Pancreas (tissue), 10 donors: ENCODE data around the gene MYOZ1. TPM values are rescaled to one million over a fixed set of nuclear protein-coding genes. Genes with fewer than 3 reads are reported as not detected.
"Not testable (repeated sequence)": the region's sequence is repeated elsewhere in the genome, so short reads cannot be mapped to it uniquely, and the experiment has no call there.

ENCODE experiments used
- ATAC-seq, 4 donors: fragments of 200-7000 bp; cut with Tn5 transposase; one replicate each; pipeline versions ENCODE4 v1.8.0 to v1.9.1; 2020; ENCODE audit warnings: mild to moderate bottlenecking in 4 of 4, moderate library complexity in 4 of 4
- DNase-seq, 6 donors: peaks; one replicate each; pipeline ENCODE4 v3.0.0-alpha.2; 2020
- FAIRE-seq: peaks from 2 replicates; lab custom pipeline; 2012; peaks lifted over from hg19 to GRCh38; lab: Jason Lieb, UNC
- H3K27ac ChIP-seq, 4 donors: fragments of 200-600 bp; sonication (generic); 1 replicate in 3 of 4; 2 replicates in 1 of 4; pipeline versions ENCODE4 v1.5.0 to v1.8.0; 2020
- H3K27me3 ChIP-seq, 4 donors: fragments of 200-600 bp; one replicate each; pipeline ENCODE4 v1.8.0; 2021
- H3K36me3 ChIP-seq, 3 donors: fragments of 200-600 bp; sonication (generic) in 1 of 3; one replicate each; pipeline versions ENCODE4 v1.5.0 to v1.8.0; 2020 to 2021
- H3K4me1 ChIP-seq, 3 donors: fragments of 200-600 bp; one replicate each; pipeline ENCODE4 v1.8.0; 2021
- H3K4me3 ChIP-seq, 4 donors: fragments of 200-600 bp; sonication (generic) in 2 of 4; one replicate each; pipeline versions ENCODE4 v1.5.0 to v1.8.0; 2020 to 2021
- H3K9me3 ChIP-seq, 4 donors: fragments of 200-600 bp; one replicate each; pipeline ENCODE4 v1.8.0; 2021
- WGBS, 2 donors: extraction: QIAGEN DNeasy Blood & Tissue Kit; methylation state at CpG; one replicate each; pipeline ENCODE4 v1.1.7; 2013; 5-methylcytosine and 5-hydroxymethylcytosine counted together
- intact Hi-C, 3 donors: fragments of 100-400 bp; cut with DNase I; formaldehyde crosslinking; loops; one replicate each; pipeline versions ENCODE4 v1.11.1 to v1.14.2; 2022
- polyA plus RNA-seq, 2 donors: library from polyadenylated mRNA; stranded (reverse); fragments of 200-250 nt; gene quantifications; one replicate each; pipeline ENCODE4 v1.2.3, GENCODE V29; 2013
- total RNA-seq, 6 donors: library from RNA; stranded (reverse); fragmentation: NEBNext Ultra II Directional in 4 of 6; extraction: Animal tissue kit (Norgen Biotek cat#: 25700) in 4 of 6; gene quantifications; one replicate each; pipeline versions ENCODE4 v1.2.1 to v1.2.4, GENCODE V29; 2021 to 2023
- TF ChIP-seq, protein P1 (sequence below), 4 donors: fragments of 200-600 bp; sonication (generic) in 3 of 4; IDR thresholded peaks; one replicate each; pipeline versions ENCODE4 v1.5.0 to v1.8.0; 2021; ENCODE audit warnings: antibody characterized with exemption in 4 of 4
- donor health status: healthy with polysubstance abuse.
- donor health status: DM: no; HTN: no; CAD: no; lungs with moderate emphysema.
- donor health status: DM: no; HTN: no; CAD: no.
- donor health status: control.
- donor health status: control.
- donor health status: Bipolar disorder and iron deficiency.
- donor health status: DM: yes; HTN: yes; CAD: no.
- donor health status: DM: no; HTN: no; CAD: no.
- donor health status: DM: no; HTN: no; CAD: no.
- donor health status: DM: yes; HTN: yes; CAD: no.

The MYOZ1 gene, protein sequence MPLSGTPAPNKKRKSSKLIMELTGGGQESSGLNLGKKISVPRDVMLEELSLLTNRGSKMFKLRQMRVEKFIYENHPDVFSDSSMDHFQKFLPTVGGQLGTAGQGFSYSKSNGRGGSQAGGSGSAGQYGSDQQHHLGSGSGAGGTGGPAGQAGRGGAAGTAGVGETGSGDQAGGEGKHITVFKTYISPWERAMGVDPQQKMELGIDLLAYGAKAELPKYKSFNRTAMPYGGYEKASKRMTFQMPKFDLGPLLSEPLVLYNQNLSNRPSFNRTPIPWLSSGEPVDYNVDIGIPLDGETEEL
- under 1 TPM in 2 of 6 donors, not detected in 4; 0.21 to 0.31 TPM for total RNA-seq
- polyA plus RNA-seq: 1 to 10 TPM in 1 of 2 donors, under 1 TPM in 1; 0.11 to 1.2 TPM

GRCh38 chr10:73641328-73642060, at the start of gene MYOZ1:
TSS of gene MYOZ1 (minus strand) at chr10:73641474. CDS start at chr10:73640017, 1,457 bp downstream.
- no peaks in the 10 kb centered on the region for H3K36me3 ChIP-seq
- FAIRE-seq (no peak), ATAC-seq (no peak), DNase-seq (no peak)
- H3K4me3 ChIP-seq: no peak within 1 kb of the TSS
- H3K27ac ChIP-seq: no peak within 1 kb of the TSS
- H3K4me1 ChIP-seq: no peaks in the 10 kb centered on the region
- TF ChIP-seq, protein P1, sequence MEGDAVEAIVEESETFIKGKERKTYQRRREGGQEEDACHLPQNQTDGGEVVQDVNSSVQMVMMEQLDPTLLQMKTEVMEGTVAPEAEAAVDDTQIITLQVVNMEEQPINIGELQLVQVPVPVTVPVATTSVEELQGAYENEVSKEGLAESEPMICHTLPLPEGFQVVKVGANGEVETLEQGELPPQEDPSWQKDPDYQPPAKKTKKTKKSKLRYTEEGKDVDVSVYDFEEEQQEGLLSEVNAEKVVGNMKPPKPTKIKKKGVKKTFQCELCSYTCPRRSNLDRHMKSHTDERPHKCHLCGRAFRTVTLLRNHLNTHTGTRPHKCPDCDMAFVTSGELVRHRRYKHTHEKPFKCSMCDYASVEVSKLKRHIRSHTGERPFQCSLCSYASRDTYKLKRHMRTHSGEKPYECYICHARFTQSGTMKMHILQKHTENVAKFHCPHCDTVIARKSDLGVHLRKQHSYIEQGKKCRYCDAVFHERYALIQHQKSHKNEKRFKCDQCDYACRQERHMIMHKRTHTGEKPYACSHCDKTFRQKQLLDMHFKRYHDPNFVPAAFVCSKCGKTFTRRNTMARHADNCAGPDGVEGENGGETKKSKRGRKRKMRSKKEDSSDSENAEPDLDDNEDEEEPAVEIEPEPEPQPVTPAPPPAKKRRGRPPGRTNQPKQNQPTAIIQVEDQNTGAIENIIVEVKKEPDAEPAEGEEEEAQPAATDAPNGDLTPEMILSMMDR (IDR thresholded peaks at IDR 0.05): no peak
- intact Hi-C loops: loop anchor here (2.0 to 10.0 kb wide), 3 partner anchors 107 to 114 kb away; no protein-coding TSS in a partner anchor
- WGBS, 2 donors: 71 to 73% methylated on average over 9 of the region's 9 CpGs
- no peaks in the 10 kb centered on the region for H3K27me3 ChIP-seq
- H3K9me3 ChIP-seq: no peaks in the 10 kb centered on the region

DNA sequence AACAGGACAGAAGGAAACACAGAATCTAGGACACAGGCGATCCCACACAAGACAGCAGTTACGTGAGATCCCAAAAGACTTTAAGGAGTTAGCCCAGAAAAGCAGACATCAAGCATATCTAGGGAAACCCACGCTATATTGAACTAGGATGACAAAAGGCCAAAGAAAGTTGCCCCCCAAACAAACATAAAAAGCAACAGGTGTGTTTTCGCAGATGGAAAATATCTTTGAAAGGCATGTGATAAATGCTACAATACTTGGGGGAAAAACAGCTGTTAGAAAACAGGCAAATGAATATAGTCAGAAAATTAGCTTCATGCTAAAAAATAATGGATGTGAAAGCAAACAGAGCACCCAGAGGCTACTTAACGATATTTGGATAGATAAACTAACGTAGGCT, 49.5 kb upstream of the MYOZ1 start:
- H3K4me3 ChIP-seq, H3K27ac ChIP-seq, ATAC-seq, DNase-seq, H3K9me3 ChIP-seq, H3K4me1 ChIP-seq, H3K27me3 ChIP-seq, H3K36me3 ChIP-seq, intact Hi-C loops, FAIRE-seq: not testable (repeated sequence)
- WGBS, 2 donors: 95 to 96% methylated on average over 6 of the region's 6 CpGs

- WGBS, 2 donors: 97 to 98% methylated on average over 9 to 23 of the region's 28 CpGs
- FAIRE-seq, intact Hi-C loops, H3K9me3 ChIP-seq, H3K27ac ChIP-seq, H3K4me1 ChIP-seq, DNase-seq, ATAC-seq, H3K36me3 ChIP-seq, H3K27me3 ChIP-seq, H3K4me3 ChIP-seq: not testable (repeated sequence)
Observed at GRCh38 chr10:73689596-73689995, 48.3 kb upstream of the MYOZ1 start.

DNA sequence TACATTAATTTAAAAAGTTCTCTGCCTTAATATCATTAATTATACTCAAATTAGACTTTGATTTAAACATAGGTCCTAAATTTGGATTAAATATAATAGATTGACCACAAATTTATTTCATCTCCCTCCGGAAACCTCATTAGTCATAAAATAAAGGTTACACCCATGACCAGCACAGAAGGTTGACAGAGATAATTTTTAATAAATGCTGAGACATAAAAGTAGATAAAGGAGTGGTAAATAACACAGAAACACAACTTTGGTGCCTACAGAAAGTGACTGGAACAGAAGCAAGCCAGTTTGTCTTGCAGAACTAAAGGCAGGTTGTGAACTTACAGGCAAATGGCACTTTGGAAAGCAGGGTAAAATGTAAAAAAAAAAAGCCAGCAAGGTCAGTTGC, 46.4 kb upstream of the MYOZ1 start:
- FAIRE-seq, H3K4me1 ChIP-seq, H3K36me3 ChIP-seq, H3K27ac ChIP-seq, H3K4me3 ChIP-seq, H3K9me3 ChIP-seq, intact Hi-C loops, ATAC-seq, H3K27me3 ChIP-seq, DNase-seq: not testable (repeated sequence)
- WGBS, 2 donors: 92% methylated on average over 1 of the region's 1 CpG

DNA sequence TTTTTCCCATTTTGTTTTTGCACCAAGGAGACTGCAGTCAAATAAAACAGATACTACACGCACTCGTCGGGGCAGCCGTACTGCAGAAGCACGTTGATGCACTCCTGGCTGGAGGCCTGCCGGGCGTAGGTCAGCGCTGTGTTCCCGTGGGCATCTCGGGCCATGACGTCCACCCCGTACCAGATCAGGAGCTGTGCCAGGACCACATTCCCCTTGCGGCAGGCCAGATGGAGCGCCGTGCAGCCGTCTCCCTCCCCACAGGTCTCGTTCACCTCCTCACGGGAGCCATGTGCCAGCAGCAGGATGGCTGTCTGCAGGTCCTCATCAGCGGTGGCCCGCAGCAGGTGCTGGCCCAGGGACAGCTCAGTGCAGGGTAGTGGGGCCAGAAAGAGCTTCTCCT, 33.3 kb upstream of the MYOZ1 start:
- intact Hi-C loops, H3K4me1 ChIP-seq, FAIRE-seq, H3K27me3 ChIP-seq, ATAC-seq, H3K36me3 ChIP-seq, DNase-seq, H3K9me3 ChIP-seq, H3K27ac ChIP-seq, H3K4me3 ChIP-seq: not testable (repeated sequence)
- 91 to 98% methylated on average over 8 to 15 of the region's 20 CpGs for WGBS, 2 donors

GRCh38 chr10:73668378-73668777, 27.1 kb upstream of the MYOZ1 start:
- H3K4me1 ChIP-seq, H3K27me3 ChIP-seq, DNase-seq, H3K9me3 ChIP-seq, H3K36me3 ChIP-seq, FAIRE-seq, H3K27ac ChIP-seq, H3K4me3 ChIP-seq, intact Hi-C loops, ATAC-seq: not testable (repeated sequence)
- 89 to 99% methylated on average over 2 to 3 of the region's 4 CpGs for WGBS, 2 donors

DNA sequence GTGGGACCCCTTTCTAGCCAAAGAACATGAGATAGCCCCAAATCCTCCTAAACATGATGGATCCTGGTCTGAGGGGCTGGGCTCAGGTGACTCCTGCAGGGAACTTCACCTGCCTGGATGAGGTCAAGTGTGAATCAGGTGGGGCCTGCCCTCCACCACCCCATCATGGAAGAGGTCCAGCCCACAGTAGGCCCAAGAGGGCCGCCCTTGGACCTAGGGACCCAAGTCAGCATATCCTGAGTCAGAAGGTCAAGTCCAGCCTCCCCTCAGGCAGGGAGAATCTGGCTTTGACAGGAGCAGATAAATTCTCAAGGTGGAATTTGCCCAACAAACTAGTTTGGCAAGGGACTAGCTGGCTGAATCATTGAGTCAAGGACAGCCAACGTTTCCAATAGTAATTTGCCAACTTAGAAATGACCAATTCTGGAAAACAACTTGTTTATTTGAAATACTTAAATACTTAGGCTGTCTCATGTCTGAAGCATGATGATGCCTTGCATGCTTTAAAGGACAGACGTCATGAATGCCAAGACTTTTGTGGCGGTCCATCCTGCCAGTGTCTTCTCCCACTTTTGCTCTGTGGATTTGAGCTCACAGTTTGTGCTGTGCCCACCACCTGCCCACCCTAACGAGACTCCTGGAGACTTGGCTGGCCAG, 25.0 kb upstream of the MYOZ1 start:
- FAIRE-seq, intact Hi-C loops, H3K4me3 ChIP-seq, H3K27me3 ChIP-seq, H3K9me3 ChIP-seq, H3K36me3 ChIP-seq, H3K4me1 ChIP-seq, ATAC-seq: not testable (repeated sequence)
- WGBS, 2 donors: 23 to 30% methylated on average over 4 of the region's 5 CpGs
- H3K27ac ChIP-seq: peak overlapping the region in 1 of 4 donors; percentile 23
- peak in 2 of 6 donors; percentile 31 to 38 for DNase-seq

DNA sequence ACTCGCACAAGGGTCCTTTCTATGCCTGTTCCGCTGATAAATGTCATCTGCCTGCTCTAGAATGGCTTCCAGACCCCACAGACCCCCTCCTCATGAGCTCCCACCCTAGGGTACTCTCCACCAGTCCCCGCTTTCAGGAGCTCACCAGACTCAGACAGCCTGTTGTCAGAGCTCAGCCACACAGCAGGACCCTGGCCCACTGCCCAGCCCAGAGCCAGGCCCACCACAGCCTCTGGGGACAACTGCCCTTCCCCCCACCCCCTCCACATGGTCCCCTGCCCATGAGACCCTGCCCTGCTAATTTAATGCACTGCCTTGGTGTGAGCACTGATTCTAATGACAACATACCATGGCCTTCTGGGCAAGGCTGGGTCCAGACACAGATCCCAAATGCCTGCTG, 24.3 kb upstream of the MYOZ1 start:
- H3K27me3 ChIP-seq, intact Hi-C loops, H3K4me3 ChIP-seq, FAIRE-seq, H3K4me1 ChIP-seq, H3K27ac ChIP-seq, H3K9me3 ChIP-seq, H3K36me3 ChIP-seq, ATAC-seq: not testable (repeated sequence)
- DNase-seq: peak in 1 of 6 donors; percentile 46
- WGBS, 2 donors: 80 to 96% methylated on average over 1 to 3 of the region's 3 CpGs

GRCh38 chr10:73664156-73665040, 23.1 kb upstream of the MYOZ1 start:
- FAIRE-seq, intact Hi-C loops: not testable (repeated sequence)
- WGBS, 2 donors: 75 to 80% methylated on average over 13 of the region's 13 CpGs

GRCh38 chr10:73663621-73664020, 22.3 kb upstream of the MYOZ1 start:
- H3K27me3 ChIP-seq, H3K4me1 ChIP-seq, ATAC-seq, H3K36me3 ChIP-seq, H3K4me3 ChIP-seq, H3K27ac ChIP-seq, intact Hi-C loops, FAIRE-seq, H3K9me3 ChIP-seq: not testable (repeated sequence)
- peak in 1 of 6 donors; percentile 5 for DNase-seq
- WGBS, 2 donors: 87 to 88% methylated on average over 10 of the region's 10 CpGs

More at GRCh38 chr10:73664156-73665040, 23.1 kb upstream of the MYOZ1 start:
- DNase-seq: peak in 1 of 6 donors; percentile 37
- not testable (repeated sequence) for H3K4me3 ChIP-seq, ATAC-seq, H3K4me1 ChIP-seq, H3K9me3 ChIP-seq, H3K27me3 ChIP-seq, H3K36me3 ChIP-seq, H3K27ac ChIP-seq
